Measurements from ENCODE around the gene CLCN2.

Gene CLCN2

DNA sequence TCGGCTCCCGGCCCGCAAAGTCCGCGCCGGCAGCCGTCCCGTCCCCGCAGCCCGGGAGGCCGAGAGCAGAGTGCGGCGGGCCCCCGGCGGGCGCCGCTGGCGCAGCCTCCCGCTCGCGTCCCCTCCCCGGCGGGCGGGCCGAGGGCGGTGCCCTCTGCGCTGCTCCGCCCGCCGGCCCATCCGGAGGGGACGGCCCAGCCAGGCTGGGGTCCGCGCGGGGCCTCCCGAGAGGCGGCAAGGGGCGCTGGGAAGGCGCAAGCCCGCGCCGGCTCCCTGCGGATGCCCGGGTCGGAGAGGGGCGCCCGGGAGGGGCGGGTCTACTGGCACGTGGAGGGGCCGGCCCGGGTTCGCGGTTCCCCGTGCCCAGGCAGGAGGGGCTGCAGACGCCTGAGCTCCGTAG lies at the start of gene CLCN2, which contains the start of gene POLR2H:
TSS of gene CLCN2 (minus strand) at position 74 of the 400 bp plus-strand sequence. CDS start 126 bp downstream, outside the sequence.
TSS of gene POLR2H (plus strand) at position 179 of the 400 bp plus-strand sequence. CDS start 1,783 bp downstream, outside the sequence.
- DNase-seq (ENCODE audit: low spot score), result peak; percentile 77

DNA sequence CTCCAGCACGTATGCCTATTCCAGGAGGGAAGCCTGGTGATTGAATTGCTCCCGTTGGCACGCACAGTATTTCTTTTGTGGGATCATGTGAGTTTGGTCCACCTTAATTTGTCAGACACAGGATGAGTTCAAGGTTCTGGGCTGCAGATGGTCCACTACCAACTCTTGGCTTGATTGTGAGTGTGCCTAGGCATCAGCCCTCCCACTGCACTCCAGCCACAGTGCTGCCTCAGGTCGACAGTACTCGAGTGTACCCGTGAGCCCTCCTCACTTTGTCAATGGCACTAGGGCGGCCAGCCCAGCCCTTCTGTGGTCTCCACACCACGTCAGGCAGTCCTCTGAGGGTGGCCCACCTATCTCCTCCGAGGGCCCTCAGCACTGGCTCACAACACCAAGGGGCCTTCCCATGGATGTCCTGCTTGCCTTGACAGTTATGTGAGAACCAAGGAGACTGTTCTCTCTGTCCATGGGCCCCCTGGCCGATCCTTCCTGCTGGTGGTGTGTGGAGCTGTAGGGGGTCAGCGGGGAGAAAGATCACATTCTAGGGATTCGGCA lies 48.6 kb upstream of the CLCN2 start:
- no peak for DNase-seq (ENCODE audit: low spot score)

DNA sequence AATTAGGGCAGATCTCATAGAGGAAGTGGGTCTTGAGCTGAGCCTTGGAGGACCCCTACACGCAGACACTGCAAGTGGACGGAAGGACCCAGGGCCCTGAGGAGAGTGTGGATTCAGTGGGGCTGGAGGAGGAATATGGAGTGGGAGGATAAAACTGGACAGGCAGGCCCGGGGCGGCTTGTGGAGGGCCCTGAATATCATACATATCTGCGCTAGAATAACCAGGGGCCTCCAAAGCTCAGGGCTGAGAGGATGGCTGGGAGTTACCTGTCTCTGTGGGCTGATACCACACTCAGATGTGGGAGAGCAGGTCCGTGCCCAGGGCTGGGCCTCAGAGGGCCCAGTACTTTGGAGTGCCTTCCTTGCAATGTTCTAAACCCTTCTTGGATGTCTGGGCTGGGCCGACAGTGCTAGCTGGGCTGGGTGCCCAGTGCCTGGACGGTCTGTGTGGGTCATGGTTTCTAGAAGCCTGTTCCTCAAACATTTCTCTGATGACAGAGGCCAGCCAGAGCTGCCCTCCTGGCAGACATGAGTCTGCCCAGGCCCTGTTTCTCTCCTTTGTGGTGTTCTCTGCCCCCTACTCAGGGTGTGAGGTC lies 48.0 kb upstream of the CLCN2 start:
- no peak for DNase-seq (ENCODE audit: low spot score)

DNA sequence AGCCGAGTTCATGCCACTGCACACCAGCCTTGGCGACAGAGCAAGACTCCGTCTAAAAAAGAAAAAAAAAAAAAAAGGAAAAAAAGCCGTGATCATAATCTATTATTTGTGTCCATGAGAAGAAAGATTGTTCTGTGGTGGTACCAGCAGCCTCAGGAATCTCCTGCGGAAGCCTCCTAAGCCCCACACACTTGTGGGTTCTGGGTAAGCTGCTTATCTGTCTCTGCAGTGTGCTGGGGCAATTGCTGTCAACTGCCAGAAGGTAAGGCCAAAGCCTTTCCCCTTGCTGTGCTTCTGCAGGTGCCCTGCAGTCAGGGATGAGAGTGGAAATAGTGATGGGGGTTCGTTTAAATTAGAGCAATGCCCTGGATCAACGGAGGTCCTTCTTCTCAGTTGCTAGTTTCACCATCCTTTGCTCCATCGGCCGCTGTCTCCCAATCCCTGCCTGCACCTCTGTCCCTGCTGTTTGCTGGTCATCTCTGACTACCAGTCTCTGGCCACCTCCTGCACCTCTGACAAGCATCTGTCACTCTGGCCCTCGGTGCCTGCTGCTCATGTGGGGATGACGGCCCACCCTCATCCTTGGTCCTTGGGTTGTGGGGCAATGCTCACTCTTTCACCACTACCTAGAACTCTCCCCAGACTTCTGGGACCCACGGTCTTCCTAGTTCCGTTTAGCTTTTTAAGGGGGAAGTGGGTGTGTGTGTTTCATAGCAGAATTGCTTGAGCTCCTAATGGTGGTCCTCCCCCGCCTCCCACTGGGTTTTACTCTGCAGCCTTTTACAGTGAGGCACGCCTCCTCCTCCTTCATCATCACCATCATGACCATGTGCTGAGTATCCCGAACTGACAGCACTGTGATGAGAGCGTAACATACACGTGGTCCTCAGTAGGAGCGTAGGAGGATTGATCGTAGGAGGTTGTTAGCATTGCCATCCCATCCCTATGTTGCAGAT lies 43.9 kb upstream of the CLCN2 start:
- DNase-seq (ENCODE audit: low spot score), result no peak

DNA sequence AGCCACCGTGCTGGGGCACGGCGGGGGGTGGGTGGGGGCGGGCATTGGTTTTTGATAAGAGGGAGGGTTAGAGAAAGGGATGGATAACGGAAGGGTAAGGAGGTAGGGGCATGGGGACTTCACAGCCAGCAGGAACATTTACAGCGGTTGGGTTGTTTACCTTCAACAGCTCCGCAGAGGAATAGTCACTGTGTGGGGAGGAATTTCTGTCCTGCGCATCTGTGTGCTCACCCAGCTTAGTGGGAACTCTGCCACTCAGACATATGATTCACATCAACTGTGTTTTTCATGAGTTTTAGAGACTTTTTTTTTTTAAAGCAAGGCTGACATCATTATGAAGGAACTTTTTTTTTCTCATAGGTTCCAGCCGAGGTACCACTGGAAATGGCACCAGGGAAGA lies 38.0 kb upstream of the CLCN2 start:
- no peak for DNase-seq (ENCODE audit: low spot score)

DNA sequence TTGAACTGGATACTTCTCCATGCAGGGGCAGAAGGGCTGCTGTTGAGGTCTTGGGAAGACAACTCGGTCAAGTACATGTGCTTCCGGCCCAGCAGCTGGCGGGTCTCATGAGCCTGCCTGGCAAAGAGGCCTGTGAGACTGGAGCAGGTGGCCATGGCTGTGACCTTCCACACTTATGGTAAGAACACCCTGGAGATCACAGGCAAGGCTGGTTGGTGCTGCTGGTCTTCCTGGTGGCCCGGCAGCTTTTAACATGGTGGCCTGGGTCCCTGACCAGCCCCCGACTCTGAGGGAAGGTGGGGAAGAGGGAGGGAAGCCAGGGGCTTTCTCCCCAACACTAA lies 33.9 kb upstream of the CLCN2 start:
- no peak for DNase-seq (ENCODE audit: low spot score)

DNA sequence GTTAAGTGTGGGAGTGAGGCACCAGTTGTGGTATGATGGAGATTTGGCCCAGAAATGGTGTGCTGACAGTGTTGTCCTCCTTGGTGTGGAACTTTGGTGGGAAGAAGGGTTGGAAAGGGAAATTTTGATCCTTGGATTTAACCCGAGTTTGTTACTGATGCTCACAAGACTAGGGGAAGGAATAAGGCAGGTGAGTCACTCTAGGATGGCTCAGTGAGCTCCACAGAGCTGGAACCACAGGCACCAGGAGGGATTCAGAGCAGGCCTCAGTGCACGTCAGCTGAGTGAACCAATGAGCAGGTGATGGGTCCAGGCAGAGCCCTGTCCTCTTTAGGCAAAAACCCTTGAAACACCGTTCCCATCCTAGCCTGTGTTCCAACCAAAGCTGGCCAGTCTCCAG lies 29.9 kb upstream of the CLCN2 start:
- DNase-seq (ENCODE audit: low spot score), result no peak

DNA sequence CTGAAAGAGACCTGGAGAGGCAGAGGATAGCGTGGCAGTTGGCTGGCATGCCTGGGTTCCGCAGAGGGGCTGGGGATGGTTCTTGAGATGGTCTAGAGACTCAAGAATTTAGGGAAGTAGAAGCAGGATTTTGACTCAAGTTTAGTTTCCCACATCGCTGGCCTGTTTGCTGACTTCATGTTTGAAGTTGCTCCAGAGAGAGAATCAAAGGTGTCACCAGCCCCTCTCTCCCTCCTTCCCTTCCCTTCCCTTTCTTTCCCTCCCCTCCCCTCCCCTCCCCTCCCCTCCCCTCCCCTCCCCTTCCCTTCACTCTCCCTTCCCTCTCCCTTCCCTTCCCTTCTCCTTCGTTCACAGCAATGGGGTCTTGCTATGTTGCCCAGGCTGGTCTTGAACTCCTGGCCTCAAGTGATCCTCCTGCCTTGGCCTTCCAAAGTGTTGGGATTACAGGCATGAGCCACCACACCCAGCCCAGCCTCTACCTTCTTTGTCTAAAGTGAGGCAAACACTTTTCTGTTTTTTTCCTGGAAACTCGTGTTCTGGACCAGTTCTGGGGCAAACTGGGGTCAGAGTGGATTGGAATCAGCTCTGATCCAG lies 28.6 kb upstream of the CLCN2 start:
- DNase-seq (ENCODE audit: low spot score), result no peak

DNA sequence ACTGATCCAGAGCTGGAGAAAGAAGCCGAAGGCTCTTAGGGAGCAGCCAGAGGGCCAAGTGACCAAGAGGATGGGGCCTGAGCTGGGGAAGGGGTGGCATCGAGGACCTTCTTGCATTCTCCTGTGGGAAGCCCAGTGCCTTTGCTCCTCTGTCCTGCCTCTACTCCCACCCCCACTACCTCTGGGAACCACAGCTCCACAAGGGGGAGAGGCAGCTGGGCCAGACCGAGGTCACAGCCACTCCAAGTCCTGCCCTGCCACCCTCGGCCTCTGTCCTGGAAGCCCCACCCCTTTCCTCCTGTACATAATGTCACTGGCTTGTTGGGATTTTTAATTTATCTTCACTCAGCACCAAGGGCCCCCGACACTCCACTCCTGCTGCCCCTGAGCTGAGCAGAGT lies 28.0 kb upstream of the CLCN2 start:
- DNase-seq (ENCODE audit: low spot score), result no peak

DNA sequence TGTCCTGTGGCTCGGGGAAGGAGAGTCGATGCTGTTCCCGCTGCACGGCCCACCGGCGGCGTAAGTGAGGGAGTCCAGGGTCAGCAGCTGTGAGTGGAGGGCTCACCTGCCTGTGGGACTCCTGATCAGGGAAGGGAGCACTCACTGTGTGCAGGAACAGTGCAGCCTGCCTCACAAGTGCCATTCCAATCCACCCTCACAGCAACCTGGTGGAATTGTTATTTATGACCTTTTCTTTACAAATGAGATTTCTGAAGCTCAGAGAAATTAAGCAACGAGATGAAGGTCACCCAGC lies 27.5 kb upstream of the CLCN2 start:
- DNase-seq (ENCODE audit: low spot score), result no peak

DNA sequence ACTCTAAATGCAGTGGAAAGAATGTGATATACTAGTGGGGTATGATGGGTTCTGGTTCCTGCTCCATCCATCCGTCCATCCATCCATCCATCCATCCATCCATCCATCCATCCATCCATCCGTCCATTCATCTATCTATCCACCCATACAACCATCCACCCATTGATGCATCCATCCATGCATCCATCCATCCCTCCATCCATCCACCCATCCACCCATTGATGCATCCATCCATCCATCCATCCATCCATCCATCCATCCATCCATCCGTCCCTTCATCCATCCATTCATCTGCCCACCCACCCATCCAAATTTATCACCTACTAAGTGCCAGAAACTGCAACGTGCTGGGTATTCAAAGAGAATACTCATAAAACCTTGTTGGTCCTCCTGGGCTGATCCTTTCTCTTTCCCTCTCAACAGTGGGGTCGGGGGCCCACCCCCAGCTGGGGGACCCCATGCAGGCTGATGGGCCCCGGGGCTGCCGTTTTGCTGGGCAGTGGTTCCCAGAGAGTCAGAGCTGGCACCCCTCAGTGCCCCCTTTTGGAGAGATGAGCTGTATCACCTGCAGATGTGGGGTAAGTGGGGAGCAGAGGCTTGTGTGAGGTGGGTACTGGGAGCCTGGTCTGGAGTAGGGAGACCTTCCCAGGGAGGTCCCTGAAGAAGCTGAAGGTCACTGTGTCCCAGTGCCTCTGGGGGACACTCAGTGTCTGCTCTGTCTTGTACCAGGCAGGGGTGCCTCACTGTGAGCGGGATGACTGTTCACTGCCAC lies 26.9 kb upstream of the CLCN2 start:
- DNase-seq (ENCODE audit: low spot score), result no peak

DNA sequence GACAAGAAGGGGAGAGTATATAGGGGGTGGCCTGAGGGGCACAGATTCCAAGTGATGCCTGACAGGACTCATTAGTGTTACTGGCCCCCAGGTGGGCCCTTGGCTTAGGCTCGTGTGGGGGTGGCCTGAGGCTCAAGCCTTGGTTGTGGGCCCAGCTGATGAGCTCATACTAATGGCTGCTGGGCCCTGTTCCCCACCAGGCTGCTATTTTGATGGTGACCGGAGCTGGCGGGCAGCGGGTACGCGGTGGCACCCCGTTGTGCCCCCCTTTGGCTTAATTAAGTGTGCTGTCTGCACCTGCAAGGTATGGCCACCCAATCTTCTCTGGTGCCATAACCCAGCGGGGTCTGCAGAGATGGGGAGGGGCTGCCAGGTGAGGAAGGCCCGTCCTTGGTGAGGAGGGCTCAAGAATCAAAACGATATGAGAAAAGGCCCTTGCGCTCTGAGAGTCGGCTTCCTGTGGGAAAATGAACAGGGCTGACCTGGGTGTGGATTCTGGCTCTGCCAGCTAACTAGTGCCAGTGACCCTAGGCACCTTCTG lies 25.8 kb upstream of the CLCN2 start:
- DNase-seq (ENCODE audit: low spot score), result no peak

DNA sequence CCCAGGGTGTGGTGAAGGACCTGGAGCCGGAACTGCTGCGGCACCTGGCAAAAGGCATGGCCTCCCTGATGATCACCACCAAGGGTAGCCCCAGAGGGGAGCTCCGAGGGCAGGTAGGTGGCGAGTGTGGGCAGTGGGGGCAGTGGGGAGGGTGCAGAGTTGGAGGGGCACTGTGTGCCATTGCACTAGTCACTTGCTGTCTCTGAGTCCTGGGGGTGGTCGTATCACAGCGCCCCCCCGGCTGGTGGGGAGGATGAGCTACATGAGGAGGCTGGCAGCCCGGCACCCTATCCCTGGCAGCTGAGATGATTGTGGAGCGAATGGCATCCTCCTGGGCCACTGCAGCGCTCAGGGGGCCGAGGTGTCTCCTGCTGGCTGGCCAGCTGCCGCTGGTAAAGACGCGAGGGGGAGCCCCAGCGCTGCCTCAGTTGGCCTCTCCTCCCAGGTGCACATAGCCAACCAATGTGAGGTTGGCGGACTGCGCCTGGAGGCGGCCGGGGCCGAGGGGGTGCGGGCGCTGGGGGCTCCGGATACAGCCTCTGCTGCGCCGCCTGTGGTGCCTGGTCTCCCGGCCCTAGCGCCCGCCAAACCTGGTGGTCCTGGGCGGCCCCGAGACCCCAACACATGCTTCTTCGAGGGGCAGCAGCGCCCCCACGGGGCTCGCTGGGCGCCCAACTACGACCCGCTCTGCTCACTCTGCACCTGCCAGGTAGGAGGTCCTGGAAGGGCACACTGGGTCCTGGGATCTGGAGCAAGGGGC lies 24.8 kb upstream of the CLCN2 start:
- DNase-seq (ENCODE audit: low spot score), result no peak

DNA sequence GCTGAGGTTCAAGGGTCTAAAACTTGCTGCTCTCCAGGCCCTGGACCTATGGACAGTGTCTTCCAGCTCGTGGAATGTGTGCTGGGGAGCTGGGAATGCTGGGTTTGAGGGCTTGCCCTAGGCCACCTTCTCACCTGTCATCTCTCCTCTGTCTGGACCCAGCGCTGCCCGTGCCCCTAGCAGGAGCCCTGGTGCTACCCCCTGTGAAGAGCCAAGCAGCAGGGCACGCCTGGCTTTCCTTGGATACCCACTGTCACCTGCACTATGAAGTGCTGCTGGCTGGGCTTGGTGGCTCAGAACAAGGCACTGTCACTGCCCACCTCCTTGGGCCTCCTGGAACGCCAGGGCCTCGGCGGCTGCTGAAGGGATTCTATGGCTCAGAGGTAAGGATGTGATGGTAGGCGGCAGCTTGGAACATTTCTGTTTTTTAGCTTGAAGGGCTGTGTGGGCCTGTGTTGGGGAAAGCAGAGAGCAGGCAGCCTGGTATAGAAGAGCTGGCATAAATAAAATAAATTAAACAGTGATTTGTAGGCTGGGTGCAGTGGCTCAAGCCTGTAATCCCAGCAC lies 23.5 kb upstream of the CLCN2 start:
- no peak for DNase-seq (ENCODE audit: low spot score)

DNA sequence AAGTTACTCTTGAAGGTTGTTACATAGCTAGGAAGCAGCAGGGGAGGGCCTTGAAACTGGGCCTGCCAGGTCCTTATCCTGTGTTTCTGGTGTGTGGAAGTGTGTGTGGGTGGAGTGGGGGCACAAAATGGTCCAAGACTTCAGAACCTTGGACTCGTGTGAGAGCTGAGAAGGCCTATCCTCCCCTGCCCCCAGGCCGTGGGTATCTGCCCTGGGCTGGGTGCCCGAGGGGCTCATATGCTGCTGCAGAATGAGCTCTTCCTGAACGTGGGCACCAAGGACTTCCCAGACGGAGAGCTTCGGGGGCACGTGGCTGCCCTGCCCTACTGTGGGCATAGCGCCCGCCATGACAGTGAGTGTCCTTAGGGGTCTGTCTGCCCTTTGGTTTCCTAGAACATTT lies 22.9 kb upstream of the CLCN2 start:
- no peak for DNase-seq (ENCODE audit: low spot score)

DNA sequence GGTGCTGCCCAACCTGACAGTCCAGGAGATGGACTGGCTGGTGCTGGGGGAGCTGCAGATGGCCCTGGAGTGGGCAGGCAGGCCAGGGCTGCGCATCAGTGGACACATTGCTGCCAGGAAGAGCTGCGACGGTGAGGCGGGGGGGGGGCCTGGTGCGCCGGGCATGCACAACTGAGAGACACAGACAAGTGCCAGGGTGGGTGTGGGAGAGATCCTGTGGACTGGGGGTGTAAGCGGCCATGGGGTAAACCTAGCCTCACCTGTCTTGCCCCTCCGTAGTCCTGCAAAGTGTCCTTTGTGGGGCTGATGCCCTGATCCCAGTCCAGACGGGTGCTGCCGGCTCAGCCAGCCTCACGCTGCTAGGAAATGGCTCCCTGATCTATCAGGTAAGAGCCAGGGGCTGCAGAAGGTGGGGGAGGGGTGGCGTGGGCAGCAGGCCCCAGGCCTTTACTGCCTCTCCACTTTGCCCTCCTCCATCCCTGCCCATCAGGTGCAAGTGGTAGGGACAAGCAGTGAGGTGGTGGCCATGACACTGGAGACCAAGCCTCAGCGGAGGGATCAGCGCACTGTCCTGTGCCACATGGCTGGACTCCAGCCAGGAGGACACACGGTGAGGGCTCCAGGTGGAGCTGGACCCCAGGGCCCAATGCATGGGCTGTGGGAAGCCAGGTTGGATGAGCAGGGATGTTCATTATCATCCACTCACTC lies 21.8 kb upstream of the CLCN2 start:
- no peak for DNase-seq (ENCODE audit: low spot score)

DNA sequence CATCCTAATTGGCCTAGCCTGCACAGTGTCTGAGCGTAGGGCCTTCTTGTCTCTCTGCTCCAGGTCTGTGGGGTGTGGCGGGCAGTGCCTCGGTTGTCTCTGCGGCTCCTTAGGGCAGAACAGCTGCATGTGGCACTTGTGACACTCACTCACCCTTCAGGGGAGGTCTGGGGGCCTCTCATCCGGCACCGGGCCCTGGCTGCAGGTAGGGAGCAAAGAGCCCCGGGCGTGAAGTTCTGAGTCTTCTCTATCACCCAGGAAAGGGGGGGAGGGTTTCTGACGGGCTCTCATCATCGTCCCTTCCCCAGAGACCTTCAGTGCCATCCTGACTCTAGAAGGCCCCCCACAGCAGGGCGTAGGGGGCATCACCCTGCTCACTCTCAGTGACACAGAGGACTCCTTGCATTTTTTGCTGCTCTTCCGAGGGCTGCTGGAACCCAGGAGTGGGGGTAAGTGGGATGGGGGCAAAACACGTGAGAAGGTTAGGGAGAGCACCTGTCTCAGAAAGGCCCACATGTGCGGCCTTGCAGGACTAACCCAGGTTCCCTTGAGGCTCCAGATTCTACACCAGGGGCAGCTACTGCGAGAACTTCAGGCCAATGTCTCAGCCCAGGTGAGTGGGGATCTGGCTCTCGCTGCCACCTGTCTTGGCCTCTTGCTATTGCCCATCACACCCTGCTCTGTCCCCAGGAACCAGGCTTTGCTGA lies 21.1 kb upstream of the CLCN2 start:
- no peak for DNase-seq (ENCODE audit: low spot score)

DNA sequence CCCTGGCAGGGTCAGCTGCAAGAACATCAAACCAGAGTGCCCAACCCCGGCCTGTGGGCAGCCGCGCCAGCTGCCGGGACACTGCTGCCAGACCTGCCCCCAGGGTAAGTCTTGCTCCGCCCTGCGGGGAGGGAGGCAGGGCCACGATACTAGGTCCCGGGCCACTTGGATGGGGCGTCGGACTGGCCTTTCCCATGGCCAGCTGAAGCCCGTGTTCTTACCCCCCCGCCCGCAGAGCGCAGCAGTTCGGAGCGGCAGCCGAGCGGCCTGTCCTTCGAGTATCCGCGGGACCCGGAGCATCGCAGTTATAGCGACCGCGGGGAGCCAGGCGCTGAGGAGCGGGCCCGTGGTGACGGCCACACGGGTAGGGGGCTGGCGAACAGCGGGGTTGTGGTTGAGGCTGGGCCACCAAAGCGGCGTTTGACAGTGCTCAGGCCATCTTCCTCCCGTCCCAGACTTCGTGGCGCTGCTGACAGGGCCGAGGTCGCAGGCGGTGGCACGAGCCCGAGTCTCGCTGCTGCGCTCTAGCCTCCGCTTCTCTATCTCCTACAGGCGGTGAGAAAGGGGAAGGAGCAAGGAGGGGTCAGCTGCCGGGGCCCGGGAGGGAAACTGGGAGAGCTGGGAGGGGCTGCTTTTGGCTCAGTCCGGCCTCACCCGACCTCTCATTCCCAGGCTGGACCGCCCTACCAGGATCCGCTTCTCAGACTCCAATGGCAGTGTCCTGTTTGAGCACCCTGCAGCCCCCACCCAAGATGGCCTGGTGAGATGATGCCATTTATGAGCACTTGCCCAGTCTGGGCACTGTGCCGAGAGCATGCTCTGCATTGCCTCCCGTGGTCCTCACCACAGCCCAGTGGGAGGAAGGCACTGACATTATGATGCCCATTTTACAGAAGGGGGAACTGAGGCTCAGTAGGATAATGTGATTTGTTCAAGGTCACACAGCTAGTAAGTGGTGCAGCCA lies 20.1 kb upstream of the CLCN2 start:
- no peak for DNase-seq (ENCODE audit: low spot score)
